Measurements from ENCODE around the gene LANCL1.

The LANCL1 gene

DNA sequence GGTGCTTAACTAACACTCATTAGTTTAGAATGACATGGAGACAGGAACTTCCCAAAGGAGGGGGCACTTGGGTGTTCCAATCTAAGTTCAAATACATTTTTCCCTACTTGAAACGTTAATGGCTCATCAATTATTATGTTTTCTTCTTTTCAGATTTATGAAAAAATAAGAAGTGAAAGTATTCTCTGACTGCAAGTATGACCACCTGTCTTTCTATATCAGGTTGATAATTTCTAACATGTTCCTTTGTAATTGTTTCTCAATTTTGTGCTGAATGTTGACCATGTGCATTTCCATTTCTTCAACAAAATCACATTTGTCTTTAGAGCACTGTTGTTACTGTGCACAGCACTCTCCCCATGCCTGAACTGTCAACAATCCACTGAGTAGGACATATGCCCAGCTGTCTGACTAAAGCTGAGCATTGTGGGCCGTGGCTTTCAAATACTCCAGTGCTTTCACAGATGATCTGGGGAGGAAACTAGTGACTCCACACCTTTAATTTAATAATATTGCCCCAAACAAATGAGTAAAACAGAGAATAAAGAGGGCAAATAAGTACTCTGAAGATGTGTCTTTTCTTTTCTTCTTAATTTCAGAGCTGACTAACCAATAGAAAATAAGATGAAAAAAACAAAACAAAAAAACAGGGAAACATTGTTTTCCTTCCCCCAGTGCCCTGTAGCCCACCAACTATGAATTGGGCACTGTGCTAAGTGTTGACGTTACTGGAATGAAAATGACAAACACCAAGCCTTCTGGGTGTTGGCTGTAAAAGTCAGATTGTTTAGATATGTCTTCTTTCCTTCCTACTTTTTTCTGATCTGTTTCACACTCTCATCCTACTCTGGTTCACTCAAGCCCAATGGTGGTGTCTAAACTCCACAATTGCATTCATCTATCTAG lies 16.0 kb downstream of the LANCL1 start:
- H3K4me3 ChIP-seq (ENCODE audit: low read depth, low read length) = no peak overlapping the region
- in situ Hi-C loops (cut with HindIII; ENCODE audit: low sequenced_read_pairs) = no loop called here
- TF ChIP-seq CTCF (IDR thresholded peaks at IDR 0.05; ENCODE audit: low read depth, low read length) = no peak
- no peak for DNase-seq (ENCODE audit: low read depth, low spot score)

GRCh38 chr2:210459880-210460279 lies 16.7 kb downstream of the LANCL1 start:
- H3K4me3 ChIP-seq (ENCODE audit: low read depth, low read length) = no peak overlapping the region
- TF ChIP-seq CTCF (IDR thresholded peaks at IDR 0.05; ENCODE audit: low read depth, low read length) = no peak
- no peak for DNase-seq (ENCODE audit: low read depth, low spot score)
- in situ Hi-C loops (cut with HindIII; ENCODE audit: low sequenced_read_pairs) = no loop called here

- no peak for TF ChIP-seq CTCF (IDR thresholded peaks at IDR 0.05; ENCODE audit: low read depth, low read length)
- DNase-seq (ENCODE audit: low read depth, low spot score) = no peak
- in situ Hi-C loops (cut with HindIII; ENCODE audit: low sequenced_read_pairs) = no loop called here
These were observed 17.2 kb downstream of the LANCL1 start for GRCh38 chr2:210459407-210459806.

DNA sequence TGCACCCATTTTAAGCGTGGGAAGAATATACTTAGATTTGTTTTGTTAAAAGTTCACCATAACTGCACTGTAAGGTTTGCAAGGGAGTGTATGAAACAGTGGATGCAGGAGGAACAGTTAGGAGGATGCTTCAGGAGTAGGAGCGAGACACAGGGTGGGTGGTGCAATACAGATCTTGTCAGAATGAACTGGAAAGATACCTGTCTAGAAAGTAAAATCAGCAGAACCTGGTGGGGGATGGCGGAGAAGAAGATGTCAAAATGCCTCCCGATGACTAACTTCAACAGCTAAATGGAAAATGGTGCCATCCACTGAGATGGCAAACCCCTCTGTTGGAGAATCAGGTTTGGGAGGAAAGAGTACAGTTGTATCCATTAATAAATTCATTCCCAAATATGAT lies 18.2 kb downstream of the LANCL1 start:
- TF ChIP-seq CTCF (IDR thresholded peaks at IDR 0.05; ENCODE audit: low read depth, low read length) = no peak
- DNase-seq (ENCODE audit: low read depth, low spot score) = no peak
- no peak overlapping the region for H3K4me3 ChIP-seq (ENCODE audit: low read depth, low read length)
- in situ Hi-C loops (cut with HindIII; ENCODE audit: low sequenced_read_pairs) = no loop called here

More at GRCh38 chr2:210459407-210459806, 17.2 kb downstream of the LANCL1 start:
- H3K4me3 ChIP-seq (ENCODE audit: low read depth, low read length) = no peak overlapping the region

- TF ChIP-seq CTCF (IDR thresholded peaks at IDR 0.05; ENCODE audit: low read depth, low read length) = no peak
- in situ Hi-C loops (cut with HindIII; ENCODE audit: low sequenced_read_pairs) = no loop called here
- DNase-seq (ENCODE audit: low read depth, low spot score) = no peak
- no peak overlapping the region for H3K4me3 ChIP-seq (ENCODE audit: low read depth, low read length)
These were observed 20.0 kb downstream of the LANCL1 start for GRCh38 chr2:210456571-210456970.

DNA sequence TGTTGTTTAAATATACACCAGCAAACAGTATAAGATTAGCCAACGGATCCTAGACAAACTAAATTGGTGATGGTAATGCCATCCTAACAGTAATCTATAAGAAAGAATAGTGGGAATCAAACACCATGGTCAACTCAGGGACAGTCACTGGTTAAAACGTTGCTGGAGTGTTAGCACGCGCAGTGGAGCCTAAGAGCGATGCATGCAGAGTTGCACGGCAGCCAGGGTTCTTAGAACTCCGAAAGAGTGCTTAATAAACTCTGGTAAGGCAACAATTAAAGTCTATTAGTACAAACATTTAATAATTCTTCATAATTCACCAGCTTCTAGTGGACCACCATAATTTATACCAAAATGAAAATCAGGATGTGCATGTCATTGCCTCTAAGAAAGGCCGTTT lies 22.2 kb downstream of the LANCL1 start:
- in situ Hi-C loops (cut with HindIII; ENCODE audit: low sequenced_read_pairs) = no loop called here
- TF ChIP-seq CTCF (IDR thresholded peaks at IDR 0.05; ENCODE audit: low read depth, low read length) = no peak
- no peak for DNase-seq (ENCODE audit: low read depth, low spot score)
- no peak overlapping the region for H3K4me3 ChIP-seq (ENCODE audit: low read depth, low read length)
